CD4-positive, CD25-positive, alpha-beta regulatory T cell (primary cell): Measurements from ENCODE around the gene EPHA2. TPM values are rescaled to one million over a fixed set of nuclear protein-coding genes. Genes with fewer than 3 reads are reported as not detected.
A peak's percentile ranks its signal among the peaks of the same experiment; 100 is the strongest.

Experiments used
- ATAC-seq, 2 donors: fragments of 150-1000 bp; cut with Tn5 transposase; one replicate each; pipeline ENCODE4 v1.10.0; 2021; ENCODE audit warnings: low read depth in 2 of 2, moderate number of reproducible peaks in 2 of 2, moderate library complexity in 1 of 2
- DNase-seq, 3 donors: peaks; one replicate each; pipeline versions ENCODE4 v3.0.0 to v3.0.0-alpha.2; 2012 to 2022; ENCODE audit warnings: mixed read lengths in 1 of 3
- H3K27ac ChIP-seq: one replicate; pipeline ENCODE4 v1.7.0; 2013; ENCODE audit warnings: mild to moderate bottlenecking, low read length; ENCODE audit not compliant: insufficient read depth, poor library complexity, severe bottlenecking
- H3K27me3 ChIP-seq: one replicate; pipeline ENCODE4 v1.7.0; 2013; ENCODE audit warnings: low read length; ENCODE audit not compliant: control insufficient read depth, insufficient read depth
- H3K36me3 ChIP-seq: one replicate; pipeline ENCODE4 v1.7.0; 2013; ENCODE audit warnings: mild to moderate bottlenecking, low read length, moderate library complexity; ENCODE audit not compliant: control insufficient read depth, insufficient read depth
- H3K4me1 ChIP-seq: 2 replicates; pipeline ENCODE4 v1.7.0; 2013; ENCODE audit warnings: mild to moderate bottlenecking, low read length; ENCODE audit not compliant: insufficient read depth, control insufficient read depth, poor library complexity, severe bottlenecking
- H3K4me3 ChIP-seq: one replicate; pipeline ENCODE4 v1.7.0; 2013; ENCODE audit warnings: low read depth, mild to moderate bottlenecking, low read length, moderate library complexity
- H3K9me3 ChIP-seq, 2 experiments: 1 replicate in 1 of 2; 2 replicates in 1 of 2; pipeline ENCODE4 v1.7.0; 2013; ENCODE audit warnings: low read length in 2 of 2, mild to moderate bottlenecking in 1 of 2, moderate library complexity in 1 of 2; ENCODE audit not compliant: control insufficient read depth in 2 of 2
- H3K27ac Mint-ChIP-seq, 3 donors: one replicate each; pipeline ENCODE4 v1.8.0; 2020 to 2022; ENCODE audit warnings: mild to moderate bottlenecking in 3 of 3, mixed read lengths in 3 of 3, moderate library complexity in 2 of 3
- H3K27me3 Mint-ChIP-seq: one replicate; pipeline ENCODE4 v1.8.0; 2022; ENCODE audit warnings: mild to moderate bottlenecking, mixed read lengths
- H3K36me3 Mint-ChIP-seq: one replicate; pipeline ENCODE4 v1.8.0; 2020; ENCODE audit warnings: mixed read lengths
- H3K4me1 Mint-ChIP-seq, 4 donors: one replicate each; pipeline ENCODE4 v1.8.0; 2020 to 2022; ENCODE audit warnings: mixed read lengths in 4 of 4, mild to moderate bottlenecking in 1 of 4
- H3K4me3 Mint-ChIP-seq, 4 donors: one replicate each; pipeline ENCODE4 v1.8.0; 2020 to 2022; ENCODE audit warnings: mild to moderate bottlenecking in 4 of 4, mixed read lengths in 4 of 4, moderate library complexity in 3 of 4
- H3K9me3 Mint-ChIP-seq, 7 donors: one replicate each; pipeline ENCODE4 v1.8.0; 2020 to 2022; ENCODE audit warnings: mixed read lengths in 7 of 7, mild to moderate bottlenecking in 3 of 7, moderate library complexity in 2 of 7
- polyA plus RNA-seq, 4 donors: library from polyadenylated mRNA; unstranded; fragments of 300-500 nt; fragmentation: Illumina TruSeq; gene quantifications; one replicate each; pipeline ENCODE4 v1.2.3, GENCODE V29; 2021
- total RNA-seq: library from RNA; stranded (reverse); gene quantifications from one replicate; pipeline ENCODE4 v1.2.3, GENCODE V29; 2022

The EPHA2 gene
- total and polyA plus RNA-seq, 5 donors from 2014 or later = not detected

- DNase-seq (no peak), ATAC-seq (no peak)
- no peak overlapping the region for H3K27ac Mint-ChIP-seq
- no peaks in the 10 kb centered on the region for H3K36me3 Mint-ChIP-seq
- Histone ChIP-seq H3K27me3 (no peaks in the 10 kb centered on the region), H3K9me3 (no peaks in the 10 kb centered on the region), H3K4me3 (no peak overlapping the region), H3K27ac (no peak overlapping the region), H3K36me3 (no peaks in the 10 kb centered on the region), H3K4me1 (no peaks in the 10 kb centered on the region)
- no peak overlapping the region for H3K4me3 Mint-ChIP-seq
- H3K4me1 Mint-ChIP-seq = no peaks in the 10 kb centered on the region
- H3K27me3 Mint-ChIP-seq = peaks cover 6% of the 10 kb centered on the region
- no peaks in the 10 kb centered on the region for H3K9me3 Mint-ChIP-seq
Observed at GRCh38 chr1:16143566-16144324, 12.1 kb downstream of the EPHA2 start.

- Mint-ChIP-seq H3K27me3 (peaks cover 6% of the 10 kb centered on the region), H3K27ac (no peak overlapping the region), H3K4me1 (no peaks in the 10 kb centered on the region), H3K9me3 (no peaks in the 10 kb centered on the region), H3K36me3 (no peaks in the 10 kb centered on the region), H3K4me3 (no peak overlapping the region)
- Histone ChIP-seq H3K9me3 (no peaks in the 10 kb centered on the region), H3K4me3 (no peak overlapping the region), H3K4me1 (no peaks in the 10 kb centered on the region), H3K27ac (no peak overlapping the region), H3K36me3 (no peaks in the 10 kb centered on the region), H3K27me3 (no peaks in the 10 kb centered on the region)
- no peak for DNase-seq
- ATAC-seq = no peak
Observed at GRCh38 chr1:16143005-16143565, 12.8 kb downstream of the EPHA2 start.

- Mint-ChIP-seq H3K36me3 (no peaks in the 10 kb centered on the region), H3K4me1 (no peaks in the 10 kb centered on the region), H3K9me3 (no peaks in the 10 kb centered on the region), H3K4me3 (no peak overlapping the region), H3K27ac (no peak overlapping the region), H3K27me3 (peaks cover 6% of the 10 kb centered on the region)
- H3K27me3 ChIP-seq = no peaks in the 10 kb centered on the region
- ATAC-seq (no peak), DNase-seq (no peak)
- H3K27ac ChIP-seq = no peak overlapping the region
- H3K4me3 ChIP-seq = no peak overlapping the region
- no peaks in the 10 kb centered on the region for H3K9me3 ChIP-seq
- H3K36me3 ChIP-seq = no peaks in the 10 kb centered on the region
- no peaks in the 10 kb centered on the region for H3K4me1 ChIP-seq
Observed at GRCh38 chr1:16142383-16142995, 13.4 kb downstream of the EPHA2 start.

- H3K9me3 Mint-ChIP-seq = no peaks in the 10 kb centered on the region
- H3K4me3 Mint-ChIP-seq = no peak overlapping the region
- no peak overlapping the region for H3K4me3 ChIP-seq
- DNase-seq (no peak), ATAC-seq (no peak)
- peak overlapping the region in 1 of 3 donors; percentile 56 for H3K27ac Mint-ChIP-seq
- no peak overlapping the region for H3K27ac ChIP-seq
- H3K27me3 Mint-ChIP-seq = peaks cover 6% of the 10 kb centered on the region
- H3K36me3 ChIP-seq = no peaks in the 10 kb centered on the region
- no peaks in the 10 kb centered on the region for H3K4me1 ChIP-seq
- H3K9me3 ChIP-seq = no peaks in the 10 kb centered on the region
- H3K4me1 Mint-ChIP-seq = no peaks in the 10 kb centered on the region
- H3K36me3 Mint-ChIP-seq = no peaks in the 10 kb centered on the region
- H3K27me3 ChIP-seq = no peaks in the 10 kb centered on the region
Observed at GRCh38 chr1:16141573-16142336, 14.1 kb downstream of the EPHA2 start.

GRCh38 chr1:16140068-16140596 is 15.7 kb downstream of the EPHA2 start:
- H3K9me3 Mint-ChIP-seq = no peaks in the 10 kb centered on the region
- no peak for ATAC-seq
- H3K36me3 ChIP-seq = no peaks in the 10 kb centered on the region
- H3K36me3 Mint-ChIP-seq = no peaks in the 10 kb centered on the region
- H3K27me3 ChIP-seq = no peaks in the 10 kb centered on the region
- no peak overlapping the region for H3K27ac Mint-ChIP-seq
- H3K4me1 Mint-ChIP-seq = no peaks in the 10 kb centered on the region
- H3K27ac ChIP-seq = no peak overlapping the region
- H3K9me3 ChIP-seq = no peaks in the 10 kb centered on the region
- H3K4me3 ChIP-seq = no peak overlapping the region
- H3K4me3 Mint-ChIP-seq = no peak overlapping the region
- H3K27me3 Mint-ChIP-seq = peaks cover 4% of the 10 kb centered on the region
- no peak for DNase-seq
- H3K4me1 ChIP-seq = no peaks in the 10 kb centered on the region

GRCh38 chr1:16139473-16139962 is 16.4 kb downstream of the EPHA2 start:
- H3K4me3 Mint-ChIP-seq = no peak overlapping the region
- no peaks in the 10 kb centered on the region for H3K4me1 Mint-ChIP-seq
- Histone ChIP-seq H3K27ac (no peak overlapping the region), H3K36me3 (no peaks in the 10 kb centered on the region), H3K4me1 (no peaks in the 10 kb centered on the region), H3K4me3 (no peak overlapping the region), H3K27me3 (no peaks in the 10 kb centered on the region), H3K9me3 (no peaks in the 10 kb centered on the region)
- ATAC-seq = no peak
- H3K27ac Mint-ChIP-seq = peak overlapping the region; percentile 29 to 75 (median 48)
- no peaks in the 10 kb centered on the region for H3K36me3 Mint-ChIP-seq
- no peaks in the 10 kb centered on the region for H3K9me3 Mint-ChIP-seq
- DNase-seq = no peak
- H3K27me3 Mint-ChIP-seq = peaks cover 5% of the 10 kb centered on the region

GRCh38 chr1:16138772-16139221 is 17.1 kb downstream of the EPHA2 start:
- Histone ChIP-seq H3K4me3 (no peak overlapping the region), H3K27me3 (no peaks in the 10 kb centered on the region), H3K36me3 (no peaks in the 10 kb centered on the region), H3K4me1 (no peaks in the 10 kb centered on the region), H3K27ac (no peak overlapping the region), H3K9me3 (no peaks in the 10 kb centered on the region)
- Mint-ChIP-seq H3K27me3 (peaks cover 5% of the 10 kb centered on the region), H3K27ac (peak overlapping the region in 1 of 3 donors; percentile 46), H3K9me3 (no peaks in the 10 kb centered on the region), H3K4me1 (no peaks in the 10 kb centered on the region), H3K36me3 (no peaks in the 10 kb centered on the region), H3K4me3 (no peak overlapping the region)
- DNase-seq (no peak), ATAC-seq (no peak)
